ENCODE results near the gene AGBL1. TPM values are rescaled to one million over a fixed set of nuclear protein-coding genes. Genes with fewer than 3 reads are reported as not detected.

Gene AGBL1
- total RNA-seq, 6 experiments from 2014 or later: not detected

GRCh38 chr15:86327230-86327865 lies 247.7 kb downstream of the AGBL1 start:
- H3K4me1 Mint-ChIP-seq (ENCODE audit: low read depth): no peaks in the 10 kb centered on the region
- TF ChIP-seq CTCF (IDR thresholded peaks at IDR 0.05): no peak
- H3K27me3 Mint-ChIP-seq (ENCODE audit: insufficient read depth): peaks cover 3% of the 10 kb centered on the region; the same call in 1 of the 2 replicates
- peaks cover 76% of the 10 kb centered on the region for H3K9me3 Mint-ChIP-seq
- H3K36me3 Mint-ChIP-seq (ENCODE audit: low read depth): no peaks in the 10 kb centered on the region
- no peak overlapping the region for H3K27ac Mint-ChIP-seq
- DNase-seq: no peak
- no peak overlapping the region for H3K4me3 Mint-ChIP-seq

- no peak for TF ChIP-seq CTCF (IDR thresholded peaks at IDR 0.05)
- Mint-ChIP-seq H3K4me1 (ENCODE audit: low read depth) (no peaks in the 10 kb centered on the region), H3K36me3 (ENCODE audit: low read depth) (no peaks in the 10 kb centered on the region; the same call in 1 of the 2 replicates), H3K27ac (no peak overlapping the region), H3K27me3 (ENCODE audit: insufficient read depth) (peaks cover 3% of the 10 kb centered on the region; the same call in 1 of the 2 replicates), H3K9me3 (peaks cover 81% of the 10 kb centered on the region), H3K4me3 (no peak overlapping the region)
- DNase-seq: no peak
Measured at GRCh38 chr15:86328658-86329057, 249.0 kb downstream of the AGBL1 start.

GRCh38 chr15:86329311-86330013 lies 249.8 kb downstream of the AGBL1 start:
- Mint-ChIP-seq H3K9me3 (peaks cover 81% of the 10 kb centered on the region), H3K4me1 (ENCODE audit: low read depth) (no peaks in the 10 kb centered on the region), H3K36me3 (ENCODE audit: low read depth) (no peaks in the 10 kb centered on the region; the same call in 1 of the 2 replicates), H3K27ac (no peak overlapping the region), H3K4me3 (no peak overlapping the region), H3K27me3 (ENCODE audit: insufficient read depth) (peaks cover 3% of the 10 kb centered on the region; the same call in 1 of the 2 replicates)
- DNase-seq: no peak
- TF ChIP-seq CTCF (IDR thresholded peaks at IDR 0.05): no peak

- H3K27ac Mint-ChIP-seq: no peak overlapping the region
Measured at GRCh38 chr15:86333819-86334218, 254.1 kb downstream of the AGBL1 start.

More at GRCh38 chr15:86333819-86334218, 254.1 kb downstream of the AGBL1 start:
- TF ChIP-seq CTCF (IDR thresholded peaks at IDR 0.05): no peak
- H3K27me3 Mint-ChIP-seq (ENCODE audit: insufficient read depth): peaks cover 3% of the 10 kb centered on the region; the same call in 1 of the 2 replicates
- no peaks in the 10 kb centered on the region; the same call in 1 of the 2 replicates for H3K36me3 Mint-ChIP-seq (ENCODE audit: low read depth)
- H3K4me1 Mint-ChIP-seq (ENCODE audit: low read depth): no peaks in the 10 kb centered on the region
- no peak for DNase-seq
- no peak overlapping the region for H3K4me3 Mint-ChIP-seq
- H3K9me3 Mint-ChIP-seq: peaks cover 85% of the 10 kb centered on the region

Data from HFFc6 (cell line).